Measurements from ENCODE around the gene TMEM92. TPM values are rescaled to one million over a fixed set of nuclear protein-coding genes. Genes with fewer than 3 reads are reported as not detected.

TMEM92 gene
- polyA plus RNA-seq, 1 experiment, result 0.47 TPM

GRCh38 chr17:50261051-50261915 lies 13.0 kb upstream of the TMEM92 start:
- no peaks in the 10 kb centered on the region; the same call in 1 of the 2 replicates for H3K9me3 ChIP-seq (ENCODE audit: control insufficient read depth, insufficient read depth, low read length)
- no peak for DNase-seq (ENCODE audit: low read depth, low spot score)
- ChIA-PET POLR2A (interaction anchor here (19.0 kb wide), 1 partner anchor 55 kb away, joined by 654 read pairs; the partner anchor contains the start of gene COL1A1), CTCF (no interaction called here)
- no peaks in the 10 kb centered on the region for H3K27me3 ChIP-seq (ENCODE audit: control insufficient read depth, insufficient read depth, low read length)
- no peak for TF ChIP-seq CTCF (IDR thresholded peaks at IDR 0.05; ENCODE audit: low read depth, low read length)
- no peak overlapping the region for H3K27ac ChIP-seq (ENCODE audit: low read depth, low read length)
- no peak overlapping the region for H3K4me3 ChIP-seq (ENCODE audit: low read depth, low read length)

- POLR2A ChIA-PET, result interaction anchor here (0.7 to 19.0 kb wide), 3 partner anchors 56 to 80 kb away, joined by 3 to 654 read pairs (median 5); partner anchors contain the start of gene COL1A1
- Histone ChIP-seq H3K4me3 (ENCODE audit: low read depth, low read length) (no peak overlapping the region), H3K27ac (ENCODE audit: low read depth, low read length) (peak overlapping the region; percentile 21), H3K27me3 (ENCODE audit: control insufficient read depth, insufficient read depth, low read length) (no peaks in the 10 kb centered on the region), H3K9me3 (ENCODE audit: control insufficient read depth, insufficient read depth, low read length) (no peaks in the 10 kb centered on the region; the same call in 1 of the 2 replicates)
- no peak for TF ChIP-seq CTCF (IDR thresholded peaks at IDR 0.05; ENCODE audit: low read depth, low read length)
- no peak for DNase-seq (ENCODE audit: low read depth, low spot score)
- CTCF ChIA-PET, result interaction anchor here (0.6 kb wide), 1 partner anchor 47 kb away, joined by 3 read pairs; no protein-coding TSS in a partner anchor
Measured at GRCh38 chr17:50262001-50262794, 12.1 kb upstream of the TMEM92 start.

GRCh38 chr17:50263331-50264262 lies 10.7 kb upstream of the TMEM92 start:
- CTCF ChIA-PET, result interaction anchor here (1.0 to 1.1 kb wide), 2 partner anchors 62 to 94 kb away, joined by 3 read pairs; partner anchors contain the start of gene COL1A1
- POLR2A ChIA-PET, result interaction anchor here (0.8 to 19.0 kb wide), 3 partner anchors 57 to 82 kb away, joined by 3 to 654 read pairs (median 3); partner anchors contain the start of gene COL1A1
- no peak for DNase-seq (ENCODE audit: low read depth, low spot score)
- H3K4me3 ChIP-seq (ENCODE audit: low read depth, low read length), result no peak overlapping the region
- no peak for TF ChIP-seq CTCF (IDR thresholded peaks at IDR 0.05; ENCODE audit: low read depth, low read length)
- no peak overlapping the region for H3K27ac ChIP-seq (ENCODE audit: low read depth, low read length)
- H3K27me3 ChIP-seq (ENCODE audit: control insufficient read depth, insufficient read depth, low read length), result no peaks in the 10 kb centered on the region
- no peaks in the 10 kb centered on the region for H3K9me3 ChIP-seq (ENCODE audit: control insufficient read depth, insufficient read depth, low read length)

GRCh38 chr17:50264263-50265113 lies 9.8 kb upstream of the TMEM92 start:
- Histone ChIP-seq H3K9me3 (ENCODE audit: control insufficient read depth, insufficient read depth, low read length) (no peaks in the 10 kb centered on the region), H3K4me3 (ENCODE audit: low read depth, low read length) (no peak overlapping the region), H3K27ac (ENCODE audit: low read depth, low read length) (no peak overlapping the region), H3K27me3 (ENCODE audit: control insufficient read depth, insufficient read depth, low read length) (no peaks in the 10 kb centered on the region)
- CTCF ChIA-PET, result interaction anchor here (1.1 to 1.6 kb wide), 2 partner anchors 32 to 95 kb away, joined by 3 to 5 read pairs; no protein-coding TSS in a partner anchor
- no peak for DNase-seq (ENCODE audit: low read depth, low spot score)
- TF ChIP-seq CTCF (IDR thresholded peaks at IDR 0.05; ENCODE audit: low read depth, low read length), result no peak
- POLR2A ChIA-PET, result interaction anchor here (1.0 to 19.0 kb wide), 5 partner anchors 47 to 86 kb away, joined by 3 to 654 read pairs (median 63); partner anchors contain the start of gene COL1A1

Data from AG04450 (cell line).